Epithelial cell of esophagus (primary cell): ENCODE measurements around the gene ZNF488.

Experiments
- DNase-seq: peaks from one replicate; pipeline ENCODE4 v3.0.0; 2010; ENCODE audit warnings: low read depth
- H3K4me3 ChIP-seq: 2 replicates; pipeline ENCODE4 v1.5.1; 2011; ENCODE audit warnings: mild to moderate bottlenecking, low read length, control low read depth
- TF ChIP-seq, protein P1 (sequence below): IDR thresholded peaks from 2 replicates; pipeline ENCODE4 v1.5.1; 2011; ENCODE audit warnings: low read depth, mild to moderate bottlenecking, low read length, control low read depth, inconsistent platforms; ENCODE audit not compliant: insufficient read depth; ENCODE audit errors: missing control alignments

The ZNF488 gene

DNA sequence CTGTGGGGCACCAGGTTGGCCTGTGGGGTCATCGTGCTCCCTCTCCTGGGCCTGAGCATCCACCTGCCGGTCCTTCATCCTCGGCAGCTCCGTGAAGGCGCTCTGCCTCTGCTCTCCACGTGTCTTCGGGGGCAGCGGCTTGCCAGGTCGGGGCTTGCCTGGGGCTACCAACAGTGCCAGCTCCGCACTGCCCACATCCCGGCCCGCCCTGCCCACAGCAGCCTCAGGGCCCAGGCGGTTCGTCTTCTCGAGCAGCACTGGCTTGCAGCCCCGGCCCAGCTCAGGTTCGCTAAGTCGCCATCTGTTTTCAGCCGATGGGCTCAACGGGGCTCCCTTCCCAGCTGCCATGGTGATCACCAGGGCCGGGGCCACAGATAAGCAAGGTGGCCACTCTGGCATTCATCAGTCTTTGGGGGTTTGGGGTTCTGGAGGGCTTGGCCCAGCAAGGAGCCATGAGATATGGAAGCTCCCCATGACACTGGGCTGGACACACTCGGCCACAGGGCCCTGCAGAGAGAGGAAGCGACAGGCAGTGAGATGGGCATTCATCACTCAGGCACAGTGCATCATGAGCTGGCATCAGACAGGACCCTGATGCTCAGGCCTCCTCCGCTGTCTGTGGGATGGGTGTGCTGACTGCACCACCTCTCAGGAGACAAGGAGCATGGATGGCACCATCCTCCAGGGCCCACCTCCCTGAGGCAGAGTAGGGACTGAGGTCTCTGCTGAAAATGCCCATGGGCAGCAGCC, 15.5 kb downstream of the ZNF488 start:
- TF ChIP-seq, protein P1, sequence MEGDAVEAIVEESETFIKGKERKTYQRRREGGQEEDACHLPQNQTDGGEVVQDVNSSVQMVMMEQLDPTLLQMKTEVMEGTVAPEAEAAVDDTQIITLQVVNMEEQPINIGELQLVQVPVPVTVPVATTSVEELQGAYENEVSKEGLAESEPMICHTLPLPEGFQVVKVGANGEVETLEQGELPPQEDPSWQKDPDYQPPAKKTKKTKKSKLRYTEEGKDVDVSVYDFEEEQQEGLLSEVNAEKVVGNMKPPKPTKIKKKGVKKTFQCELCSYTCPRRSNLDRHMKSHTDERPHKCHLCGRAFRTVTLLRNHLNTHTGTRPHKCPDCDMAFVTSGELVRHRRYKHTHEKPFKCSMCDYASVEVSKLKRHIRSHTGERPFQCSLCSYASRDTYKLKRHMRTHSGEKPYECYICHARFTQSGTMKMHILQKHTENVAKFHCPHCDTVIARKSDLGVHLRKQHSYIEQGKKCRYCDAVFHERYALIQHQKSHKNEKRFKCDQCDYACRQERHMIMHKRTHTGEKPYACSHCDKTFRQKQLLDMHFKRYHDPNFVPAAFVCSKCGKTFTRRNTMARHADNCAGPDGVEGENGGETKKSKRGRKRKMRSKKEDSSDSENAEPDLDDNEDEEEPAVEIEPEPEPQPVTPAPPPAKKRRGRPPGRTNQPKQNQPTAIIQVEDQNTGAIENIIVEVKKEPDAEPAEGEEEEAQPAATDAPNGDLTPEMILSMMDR = no peak
- H3K4me3 ChIP-seq = no peak overlapping the region
- DNase-seq = no peak

DNA sequence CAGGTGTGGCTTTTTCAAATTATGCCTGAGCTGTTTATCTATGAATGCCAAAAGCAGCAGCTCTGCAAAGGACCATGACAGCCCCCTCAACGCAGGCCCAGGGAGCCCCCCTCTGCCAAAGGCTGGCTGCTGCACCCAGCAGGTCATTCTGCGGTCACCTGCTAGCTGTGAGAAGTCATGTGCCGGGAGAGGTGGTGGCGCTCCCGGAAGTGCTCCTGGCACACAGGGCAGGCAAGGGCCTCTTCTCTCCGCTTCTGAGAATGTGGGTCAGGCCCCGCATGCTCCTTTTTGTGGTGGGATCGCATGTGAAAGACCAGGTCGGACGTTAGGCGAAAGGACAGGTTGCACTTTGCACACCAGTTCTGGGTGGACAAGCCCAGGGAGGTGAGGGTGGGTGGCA, 16.4 kb downstream of the ZNF488 start:
- TF ChIP-seq, protein P1 = no peak
- H3K4me3 ChIP-seq = no peak overlapping the region
- DNase-seq = no peak

GRCh38 chr10:47366731-47367460, 17.2 kb downstream of the ZNF488 start:
- no peak overlapping the region for H3K4me3 ChIP-seq
- no peak for DNase-seq
- TF ChIP-seq, protein P1 = no peak

GRCh38 chr10:47366181-47366631, 17.9 kb downstream of the ZNF488 start:
- H3K4me3 ChIP-seq = no peak overlapping the region
- TF ChIP-seq, protein P1 = no peak
- DNase-seq = no peak

DNA sequence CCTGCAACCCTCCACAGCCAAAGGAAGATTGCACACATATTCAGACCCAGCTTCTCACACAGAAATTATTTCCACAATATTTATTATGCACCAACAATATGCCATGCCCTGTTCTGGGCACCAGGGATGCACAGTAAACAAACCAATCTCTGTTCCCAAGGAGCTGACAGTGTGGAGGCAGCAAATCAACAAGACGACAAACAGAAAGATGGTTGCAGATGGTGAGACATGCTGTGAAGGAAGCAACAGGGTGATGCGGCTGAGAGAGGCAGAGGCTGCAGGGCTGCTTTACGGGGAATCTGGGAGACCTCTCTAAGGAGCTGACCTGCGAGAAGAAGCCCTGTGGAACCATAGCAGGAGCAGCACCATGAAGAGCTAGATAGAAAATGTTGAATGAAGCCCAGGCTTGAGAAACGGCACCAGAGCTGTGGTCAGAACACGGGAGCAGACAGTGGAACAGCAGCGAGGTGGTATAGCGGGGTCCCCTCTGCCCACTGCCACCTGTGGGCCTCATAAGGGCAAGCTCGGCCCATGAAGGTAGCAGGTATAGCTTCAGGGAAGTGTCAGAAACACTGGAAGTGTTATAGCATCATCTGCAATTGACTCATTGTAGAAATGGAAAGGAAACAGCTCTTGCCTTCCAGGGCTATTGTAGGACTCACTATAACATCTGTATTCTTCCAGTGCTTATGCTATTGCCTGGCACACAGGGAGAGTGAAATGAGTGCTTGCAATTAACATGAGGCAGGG, 18.5 kb downstream of the ZNF488 start:
- TF ChIP-seq, protein P1 = no peak
- no peak overlapping the region for H3K4me3 ChIP-seq
- DNase-seq = no peak

GRCh38 chr10:47364911-47365310, 19.2 kb downstream of the ZNF488 start:
- TF ChIP-seq, protein P1 = no peak
- H3K4me3 ChIP-seq = no peak overlapping the region
- no peak for DNase-seq
